GF-D8 (cell line): Measurements from ENCODE around the gene CXXC5.
A peak's percentile ranks its signal among the peaks of the same experiment; 100 is the strongest.

ENCODE experiments used
- DNase-seq: peaks from one replicate; lab custom pipeline; 2025; lab: John Stamatoyannopoulos, UW

CXXC5 gene

DNA sequence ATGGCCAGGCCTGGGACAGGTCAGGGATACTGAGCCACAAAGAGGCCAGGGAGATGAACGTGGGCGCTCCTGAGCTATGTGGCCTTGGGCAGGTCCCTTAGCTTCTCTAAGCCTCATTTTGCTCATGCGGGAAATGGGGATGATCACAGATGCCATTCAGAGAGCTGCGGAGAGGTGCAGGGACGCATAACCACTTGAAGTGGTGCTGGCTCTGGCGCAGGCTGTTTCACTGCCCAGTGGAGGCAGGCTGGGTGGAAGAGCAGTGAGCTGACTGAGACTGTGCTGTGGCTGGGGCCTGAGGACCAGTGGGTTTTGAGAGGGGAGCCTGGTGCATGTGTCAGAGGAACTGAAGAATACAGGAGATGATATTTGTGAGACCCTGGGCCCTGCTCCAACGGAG is 18.4 kb downstream of the CXXC5 start:
- DNase-seq = no peak

DNA sequence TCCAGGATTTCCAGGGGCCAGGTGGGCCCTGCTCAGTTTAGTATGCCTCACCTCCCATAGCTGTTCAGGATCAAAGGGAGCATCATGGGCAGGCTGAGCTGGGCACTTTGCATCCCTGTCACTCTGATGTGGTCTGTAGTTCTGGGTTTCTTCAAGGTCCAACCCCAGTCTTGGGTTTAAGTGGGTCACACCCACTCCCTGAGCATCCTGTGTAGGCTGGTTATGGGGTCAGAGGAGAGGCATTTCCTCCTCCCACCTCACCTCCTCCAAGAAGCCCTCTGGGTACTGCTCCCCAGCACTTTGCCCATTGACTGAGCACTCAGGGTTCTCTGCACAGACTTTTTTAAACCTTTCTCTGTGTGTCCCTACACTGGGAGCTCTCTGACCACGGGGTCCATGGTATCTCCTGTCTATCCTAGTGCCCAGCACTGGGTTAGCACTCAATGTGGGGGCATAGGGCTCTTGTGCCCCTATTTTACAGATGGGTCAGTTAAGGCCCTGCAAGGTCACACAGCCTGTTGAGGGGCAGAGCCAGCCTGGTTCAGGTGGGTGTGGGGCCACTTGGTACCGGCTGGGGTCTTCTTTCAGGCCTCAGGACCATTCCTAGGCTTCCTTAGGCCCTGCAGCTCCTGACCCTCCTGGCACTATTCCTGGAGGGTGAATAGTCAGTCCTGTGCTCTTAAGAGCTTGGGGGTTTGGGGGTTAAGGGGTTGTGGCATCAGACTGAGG is 19.0 kb downstream of the CXXC5 start:
- DNase-seq = no peak

DNA sequence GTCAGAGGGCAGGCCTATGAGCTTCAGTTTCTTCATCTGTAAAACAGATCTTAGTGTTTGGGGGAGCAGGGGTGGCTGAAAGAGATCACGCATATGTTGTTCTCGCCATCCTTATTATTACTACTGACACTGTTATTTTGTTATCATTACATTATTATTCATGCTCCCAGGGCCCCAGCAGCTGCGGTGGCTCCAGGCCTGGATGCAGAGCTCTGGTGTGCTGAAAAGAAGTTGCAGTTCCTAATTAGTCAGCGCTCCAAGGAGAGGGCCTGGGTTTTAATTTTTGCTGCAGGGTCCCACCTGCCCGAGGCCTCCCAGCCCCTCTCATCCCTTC is 19.5 kb downstream of the CXXC5 start:
- no peak for DNase-seq

- DNase-seq = peak; percentile 17
Measured at GRCh38 chr5:139668064-139668880, 20.1 kb downstream of the CXXC5 start.

- DNase-seq = no peak
Measured at GRCh38 chr5:139668924-139669661, 20.9 kb downstream of the CXXC5 start.

- peak; percentile 92 for DNase-seq
Measured at GRCh38 chr5:139669662-139670368, 21.7 kb downstream of the CXXC5 start.

DNA sequence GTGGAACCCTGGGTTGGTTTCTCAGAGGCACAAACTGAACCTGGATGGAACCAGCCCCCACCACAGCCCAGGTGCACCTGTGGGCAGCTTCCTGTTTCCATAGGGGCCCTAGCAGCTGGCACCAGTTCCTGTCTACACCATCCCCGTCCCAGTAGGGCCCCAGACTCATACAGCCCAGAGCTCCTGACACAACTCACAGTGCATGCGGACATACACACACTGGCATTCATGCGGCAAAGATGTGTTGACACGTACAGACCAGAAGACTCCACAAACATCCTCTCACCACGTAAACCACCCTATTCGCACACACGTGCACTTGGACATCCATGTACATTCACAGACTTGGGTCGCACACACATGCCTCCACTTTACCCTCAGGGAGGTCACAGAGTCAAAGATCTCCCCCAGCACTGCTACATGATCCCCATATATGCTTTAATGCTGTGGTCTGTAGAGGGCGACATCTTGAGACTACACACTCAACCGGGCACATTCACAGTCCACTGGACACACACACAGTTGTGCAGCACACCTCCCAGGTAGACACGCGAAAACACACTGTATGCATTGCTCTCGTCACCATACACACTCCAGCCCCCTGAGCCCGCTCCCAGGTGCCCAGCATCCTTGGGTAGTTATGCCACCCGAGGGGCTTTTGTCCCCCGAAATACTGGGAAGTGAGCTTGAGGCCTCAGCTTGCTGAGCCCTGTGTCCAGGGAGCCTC is 22.4 kb downstream of the CXXC5 start:
- peak; percentile 94 for DNase-seq

DNA sequence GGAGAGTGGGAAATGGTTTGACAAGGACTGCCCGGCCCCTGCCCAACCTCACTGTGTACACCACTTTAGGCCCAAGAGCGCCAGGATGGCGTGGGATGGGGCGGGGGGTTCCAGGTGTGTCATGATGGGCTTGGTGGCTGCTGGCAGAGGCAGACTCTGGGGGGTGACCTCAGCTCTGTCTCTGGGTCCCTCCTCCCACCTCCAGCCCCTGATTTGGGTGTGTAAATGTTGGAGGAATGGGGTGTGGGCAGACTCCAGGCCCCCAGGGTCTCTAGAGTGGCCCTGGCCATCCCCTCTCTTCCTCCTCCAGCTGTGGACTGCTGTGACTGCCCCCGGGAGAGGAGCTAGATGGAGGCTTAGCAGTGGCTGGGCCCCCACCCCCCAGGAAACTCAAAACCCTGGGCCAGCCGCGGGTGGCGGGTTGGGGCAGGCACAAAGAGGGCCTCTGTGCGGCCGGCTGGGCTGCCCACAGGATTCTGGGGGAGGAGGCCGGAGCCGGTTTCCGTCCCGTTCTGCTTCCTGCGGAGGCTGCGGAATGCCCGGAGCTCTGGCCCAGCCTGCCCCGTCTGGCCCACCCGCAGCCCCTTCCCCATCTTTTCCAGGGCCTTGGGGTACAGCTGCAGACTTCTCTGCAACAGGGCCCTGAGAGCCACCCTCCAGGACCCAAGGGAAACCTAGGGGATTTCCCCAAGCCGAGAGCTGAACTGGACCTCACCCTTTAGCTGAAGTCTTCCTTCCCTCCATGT is 23.1 kb downstream of the CXXC5 start:
- DNase-seq = peak; percentile 23

GRCh38 chr5:139675213-139675612 is 27.1 kb downstream of the CXXC5 start:
- no peak for DNase-seq

DNA sequence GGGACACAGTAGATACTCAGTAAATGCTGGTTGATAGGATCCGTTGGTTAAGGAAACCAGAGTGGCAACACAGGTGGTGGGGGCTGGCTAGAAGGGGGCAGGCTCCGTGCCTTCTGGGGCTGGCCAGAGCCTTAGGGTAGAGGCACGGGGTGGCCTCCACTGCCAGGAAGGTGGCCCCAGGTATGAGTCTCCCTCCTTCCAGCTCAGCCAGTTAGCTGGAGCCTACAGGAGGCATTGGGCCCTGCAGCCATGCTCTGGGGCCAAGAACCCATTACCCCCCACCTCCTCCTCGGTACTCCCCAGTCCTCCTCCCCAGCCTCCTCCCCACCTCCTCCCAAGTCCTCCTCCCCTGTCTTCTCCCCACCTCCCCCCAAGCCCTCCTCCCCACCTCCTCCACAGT is 27.7 kb downstream of the CXXC5 start:
- DNase-seq = no peak

GRCh38 chr5:139676406-139676805 is 28.3 kb downstream of the CXXC5 start:
- DNase-seq = no peak

DNA sequence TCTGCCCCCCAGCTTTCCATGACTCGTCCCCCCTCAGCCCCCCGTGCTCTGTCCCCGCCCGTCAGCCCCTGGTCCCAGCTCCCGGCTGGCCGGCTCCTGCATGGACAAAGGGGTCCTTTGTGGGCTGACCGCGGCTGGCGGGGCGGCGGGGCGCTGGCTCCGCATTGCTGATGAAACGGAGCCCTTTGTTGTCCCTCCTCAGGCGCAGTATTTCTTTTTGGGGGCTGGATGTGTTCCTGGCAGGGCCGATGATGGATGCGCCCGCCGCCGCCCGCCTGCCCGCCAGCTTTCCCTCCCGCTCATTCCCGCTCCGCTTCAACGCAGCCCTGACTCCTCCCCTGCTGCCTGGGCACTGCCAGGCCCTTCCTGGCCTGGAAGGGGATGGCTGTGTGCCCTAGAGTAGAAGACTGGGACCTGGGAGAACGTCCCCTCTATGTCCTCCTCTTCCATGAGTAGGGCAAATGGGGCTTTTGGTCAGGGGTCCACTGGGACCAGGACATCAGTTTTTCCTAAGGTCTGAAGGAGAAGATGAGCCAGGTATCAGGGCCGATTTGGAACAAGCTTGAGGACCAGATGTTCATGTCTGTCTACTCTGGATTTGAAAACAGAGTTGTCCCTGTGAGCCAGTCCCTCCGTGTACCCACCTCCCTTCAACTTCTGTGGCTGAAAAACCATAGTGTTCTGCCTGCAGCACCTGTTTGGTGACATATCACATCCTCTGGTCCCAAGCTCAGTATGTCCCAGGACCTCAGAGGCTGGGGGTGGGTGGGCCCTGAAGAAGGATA is 29.0 kb downstream of the CXXC5 start:
- no peak for DNase-seq

DNA sequence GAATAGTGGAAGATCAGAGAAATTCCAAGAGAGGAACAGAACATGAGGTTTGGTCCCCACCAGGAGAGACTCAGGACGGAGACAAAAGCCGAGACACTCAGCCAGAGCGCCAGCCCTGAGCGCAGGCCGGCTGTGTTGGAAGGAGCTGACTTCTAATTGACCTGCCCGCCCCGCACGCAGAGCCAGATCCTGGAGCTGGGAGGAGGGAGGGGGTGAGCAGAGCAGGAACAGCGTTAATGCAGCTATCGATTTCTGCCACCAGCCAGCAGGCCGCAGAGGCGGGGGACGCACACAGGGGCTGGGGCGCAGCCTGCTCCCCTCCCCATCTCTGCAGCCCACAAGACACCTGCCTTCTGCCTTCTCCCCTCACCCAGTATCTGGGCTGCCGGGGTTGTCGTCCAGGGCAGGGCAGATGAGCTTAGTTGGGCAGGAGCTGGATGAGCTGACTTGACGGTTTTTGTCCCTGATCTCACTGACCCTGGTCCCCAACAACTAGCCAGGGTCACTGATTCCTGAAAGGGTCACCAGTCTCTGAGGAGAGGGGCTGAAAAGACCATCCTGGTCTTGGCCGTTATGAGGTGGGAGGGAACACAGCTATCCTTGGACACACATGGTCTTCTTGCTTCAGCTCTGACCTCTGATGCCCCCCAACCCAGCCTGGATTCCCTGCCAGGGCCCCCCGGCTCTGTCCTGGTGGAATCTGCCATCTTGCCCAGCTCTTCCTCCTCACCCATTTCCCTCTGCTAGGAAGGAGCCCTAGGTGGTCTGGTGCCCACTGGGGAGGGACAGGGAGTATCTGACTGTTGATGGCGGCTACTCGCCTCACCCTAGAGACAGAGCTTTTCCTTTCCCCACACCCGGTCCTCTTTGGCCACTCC is 29.8 kb downstream of the CXXC5 start:
- DNase-seq = no peak

DNA sequence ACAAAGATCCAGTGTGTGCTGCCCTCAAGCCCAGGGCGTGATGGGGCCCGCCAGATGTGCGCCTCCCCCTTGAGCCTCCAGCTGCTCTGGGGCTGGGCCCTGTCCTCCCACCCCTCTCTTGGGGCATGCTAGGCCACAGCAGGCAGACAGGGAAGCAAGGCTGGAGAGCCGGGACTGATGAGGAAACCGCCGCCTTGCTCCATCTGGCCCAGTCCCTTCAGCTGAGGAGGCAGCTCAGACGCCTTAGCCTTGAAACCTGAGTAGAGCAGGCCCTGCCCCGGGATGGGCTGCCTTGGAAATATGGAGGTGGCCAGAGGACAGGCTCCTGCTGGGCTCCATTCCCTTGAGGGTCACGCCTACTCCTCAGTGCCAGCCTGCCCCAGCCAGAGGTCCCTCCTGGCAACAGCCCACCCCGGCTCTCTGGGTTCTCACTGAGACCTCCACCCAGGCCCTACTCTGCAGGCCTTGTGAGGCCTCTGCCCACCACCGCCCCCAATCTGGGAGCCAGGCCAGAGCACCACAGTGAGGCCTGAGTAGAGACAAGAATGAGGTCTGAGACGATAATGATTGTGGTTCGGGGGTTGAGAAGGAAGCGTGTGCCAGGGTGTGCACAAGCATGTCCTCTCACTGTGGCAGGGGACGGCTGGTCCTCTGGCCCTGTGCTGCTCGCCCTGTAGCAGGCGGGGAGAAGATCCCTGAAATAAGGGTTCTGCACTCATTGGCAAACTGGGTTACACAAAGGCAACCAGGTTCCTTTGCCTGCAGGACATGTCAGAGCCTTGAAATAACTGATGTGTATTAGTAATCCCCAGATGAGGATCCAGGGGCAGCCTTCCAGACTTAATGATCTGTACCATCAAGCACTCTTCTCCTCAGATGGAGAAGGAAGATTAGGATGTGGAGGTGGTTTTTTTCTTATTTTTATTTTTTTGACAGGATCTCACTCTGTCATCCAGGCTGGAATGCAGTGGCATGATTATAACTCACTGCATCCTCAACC is 30.9 kb downstream of the CXXC5 start:
- DNase-seq = peak; percentile 35

DNA sequence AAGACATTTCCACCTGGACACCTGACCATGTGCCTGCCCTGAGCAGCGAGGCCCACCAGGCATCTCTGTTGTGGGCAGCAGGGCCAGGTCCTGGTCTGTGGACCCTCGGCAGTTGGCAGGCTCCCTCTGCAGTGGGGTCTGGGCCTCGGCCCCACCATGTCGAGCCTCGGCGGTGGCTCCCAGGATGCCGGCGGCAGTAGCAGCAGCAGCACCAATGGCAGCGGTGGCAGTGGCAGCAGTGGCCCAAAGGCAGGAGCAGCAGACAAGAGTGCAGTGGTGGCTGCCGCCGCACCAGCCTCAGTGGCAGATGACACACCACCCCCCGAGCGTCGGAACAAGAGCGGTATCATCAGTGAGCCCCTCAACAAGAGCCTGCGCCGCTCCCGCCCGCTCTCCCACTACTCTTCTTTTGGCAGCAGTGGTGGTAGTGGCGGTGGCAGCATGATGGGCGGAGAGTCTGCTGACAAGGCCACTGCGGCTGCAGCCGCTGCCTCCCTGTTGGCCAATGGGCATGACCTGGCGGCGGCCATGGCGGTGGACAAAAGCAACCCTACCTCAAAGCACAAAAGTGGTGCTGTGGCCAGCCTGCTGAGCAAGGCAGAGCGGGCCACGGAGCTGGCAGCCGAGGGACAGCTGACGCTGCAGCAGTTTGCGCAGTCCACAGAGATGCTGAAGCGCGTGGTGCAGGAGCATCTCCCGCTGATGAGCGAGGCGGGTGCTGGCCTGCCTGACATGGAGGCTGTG is 32.4 kb downstream of the CXXC5 start:
- no peak for DNase-seq

- no peak for DNase-seq
Measured at GRCh38 chr5:139681112-139681458, 32.9 kb downstream of the CXXC5 start.

DNA sequence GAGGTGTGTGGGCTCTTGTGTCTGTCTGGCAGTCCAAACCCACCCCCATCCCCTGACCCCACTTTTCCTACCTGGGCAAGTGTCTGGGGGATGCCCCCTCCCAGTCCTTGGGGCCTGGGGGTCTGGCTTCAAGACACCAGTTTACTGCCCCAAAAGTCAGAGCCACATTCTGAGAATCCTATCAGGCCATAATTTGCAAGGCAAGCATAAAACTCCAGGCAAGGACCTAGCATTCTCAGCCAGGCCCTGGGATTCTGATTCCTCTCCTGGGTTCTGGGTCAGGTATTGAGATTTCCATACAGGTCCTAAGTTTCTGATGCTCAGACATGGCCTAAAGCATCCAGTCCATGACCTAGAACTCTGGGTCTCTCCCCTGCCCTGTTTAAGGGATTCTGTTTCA is 33.3 kb downstream of the CXXC5 start:
- no peak for DNase-seq
